ENCODE measurements around the gene FGF3.

FGF3 gene

DNA sequence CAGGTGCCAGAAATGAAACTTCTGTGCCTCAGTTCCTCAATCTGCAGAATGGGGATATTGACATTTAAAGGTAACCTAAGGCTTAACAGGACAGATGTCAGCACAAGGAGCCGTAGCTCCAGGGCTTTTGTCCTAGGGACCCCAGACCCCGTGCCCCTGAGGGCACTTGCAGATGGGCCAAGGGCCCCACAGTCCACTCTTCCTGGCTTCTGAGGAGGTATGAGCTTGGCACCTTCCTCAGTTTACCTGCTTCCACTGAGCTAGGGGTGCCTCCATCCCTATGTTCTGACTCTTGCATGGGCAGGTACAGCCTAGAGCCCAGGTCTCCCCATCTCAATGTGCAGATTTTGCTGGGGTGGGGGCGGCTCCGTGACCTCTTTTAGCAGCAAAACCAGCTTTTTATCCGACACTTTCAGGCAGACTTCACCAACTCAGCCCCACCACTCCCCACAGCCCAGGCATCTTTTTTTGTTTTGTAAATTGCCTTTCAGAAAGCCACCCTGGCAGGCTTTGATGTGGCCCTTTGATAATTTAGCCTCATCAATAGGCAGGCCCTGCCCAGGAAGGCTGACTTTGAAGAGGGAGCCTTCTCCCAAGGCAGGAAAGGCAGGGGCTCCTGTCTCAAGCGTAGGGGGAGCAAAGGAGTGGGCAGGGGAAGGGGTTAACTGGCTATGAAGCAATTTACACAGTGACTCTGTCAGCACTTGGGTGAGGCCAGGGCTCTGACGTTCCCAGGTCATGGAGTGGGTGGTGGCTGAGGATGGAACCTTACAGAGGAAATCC is 23.7 kb upstream of the FGF3 start:
- Histone ChIP-seq H3K36me3 (ENCODE audit: insufficient read depth, low read length) (no peaks in the 10 kb centered on the region), H3K4me3 (ENCODE audit: low read depth in 1 of 2, low read length in 2 of 2) (no peak overlapping the region), H3K4me1 (ENCODE audit: insufficient read depth, low read length) (no peaks in the 10 kb centered on the region), H3K9me3 (ENCODE audit: low read length) (no peaks in the 10 kb centered on the region), H3K9ac (ENCODE audit: low read length) (no peak overlapping the region), H3K27ac (ENCODE audit: low read depth, low read length) (no peak overlapping the region), H3K27me3 (ENCODE audit: control insufficient read depth in 1 of 2, insufficient read depth in 2 of 2, low read length in 2 of 2) (peaks cover 0 to 6% of the 10 kb centered on the region in 2 donors)

DNA sequence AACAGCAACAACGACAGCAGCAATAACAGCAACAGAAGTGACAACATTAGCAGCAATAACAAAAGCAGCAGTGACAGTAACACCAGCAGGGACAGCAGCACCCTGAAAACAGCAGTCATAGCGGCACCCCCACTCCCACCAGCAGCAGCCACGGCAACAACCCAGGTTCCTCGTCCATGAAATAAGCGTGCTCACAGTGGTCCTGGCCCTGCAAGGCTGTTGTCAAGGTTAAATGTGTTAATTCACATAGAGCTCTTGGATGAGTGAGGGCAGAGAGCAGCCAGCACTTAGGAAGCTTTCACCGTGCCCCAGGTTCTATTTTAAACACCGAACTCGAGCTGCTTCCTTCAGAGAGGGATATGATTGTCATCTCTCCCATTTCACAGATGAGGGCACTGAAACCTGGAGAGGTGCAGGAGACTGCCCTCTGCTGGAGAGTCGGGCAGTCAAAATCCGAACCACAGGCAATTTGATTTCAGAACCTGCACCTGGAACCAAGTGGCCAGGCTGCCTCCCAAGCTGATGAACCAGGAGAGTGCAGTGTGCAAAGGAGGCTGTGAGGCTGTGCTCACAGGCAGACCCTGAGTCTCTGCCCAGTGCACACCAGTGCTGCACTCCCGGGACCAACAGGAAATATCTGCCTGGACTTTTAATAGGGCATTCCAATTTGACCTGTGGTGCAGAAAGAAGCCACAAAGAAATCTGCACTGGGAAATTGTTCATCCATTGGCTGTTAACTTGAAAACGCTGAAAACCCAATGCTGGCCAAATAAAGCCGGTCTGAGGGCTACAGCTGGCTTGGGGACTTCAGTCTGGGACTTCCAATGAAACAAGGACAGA is 22.9 kb upstream of the FGF3 start:
- no peak overlapping the region for H3K9ac ChIP-seq (ENCODE audit: low read length)
- no peak overlapping the region for H3K4me3 ChIP-seq (ENCODE audit: low read depth in 1 of 2, low read length in 2 of 2)
- no peaks in the 10 kb centered on the region for H3K4me1 ChIP-seq (ENCODE audit: insufficient read depth, low read length)
- no peaks in the 10 kb centered on the region for H3K9me3 ChIP-seq (ENCODE audit: low read length)
- no peak overlapping the region for H3K27ac ChIP-seq (ENCODE audit: low read depth, low read length)
- peaks cover 0 to 6% of the 10 kb centered on the region in 2 donors for H3K27me3 ChIP-seq (ENCODE audit: control insufficient read depth in 1 of 2, insufficient read depth in 2 of 2, low read length in 2 of 2)
- no peaks in the 10 kb centered on the region for H3K36me3 ChIP-seq (ENCODE audit: insufficient read depth, low read length)

DNA sequence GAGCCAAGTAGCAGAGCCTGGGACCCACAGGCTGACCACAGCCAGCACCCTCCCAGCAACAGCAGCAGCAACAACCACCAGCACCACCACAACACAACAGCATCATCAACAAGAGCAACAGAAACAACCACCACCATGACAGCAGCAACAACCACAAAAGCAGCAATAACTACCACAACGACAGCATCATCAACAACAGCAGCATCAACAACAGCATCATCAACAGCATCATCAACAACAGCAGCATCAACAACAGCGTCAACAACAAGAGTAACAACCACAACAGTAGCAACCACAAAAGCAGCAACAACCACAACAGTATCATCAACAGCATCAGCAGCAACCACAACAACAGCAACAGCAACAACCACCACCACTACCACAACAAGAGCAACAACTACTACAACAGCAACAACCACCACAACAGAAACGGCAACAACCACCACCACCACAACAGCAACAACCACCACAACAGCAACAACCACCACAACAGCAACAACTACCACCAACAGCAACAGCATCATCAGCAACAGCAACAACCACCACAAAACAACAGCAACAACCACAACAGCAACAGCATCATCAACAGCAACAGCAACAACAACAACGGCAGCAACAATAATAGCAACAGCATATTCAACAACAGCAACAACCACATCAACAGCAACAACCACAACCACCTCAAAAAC is 22.1 kb upstream of the FGF3 start:
- Histone ChIP-seq H3K4me3 (ENCODE audit: low read depth in 1 of 2, low read length in 2 of 2) (no peak overlapping the region), H3K4me1 (ENCODE audit: insufficient read depth, low read length) (no peaks in the 10 kb centered on the region), H3K27ac (ENCODE audit: low read depth, low read length) (no peak overlapping the region), H3K9me3 (ENCODE audit: low read length) (no peaks in the 10 kb centered on the region), H3K36me3 (ENCODE audit: insufficient read depth, low read length) (no peaks in the 10 kb centered on the region), H3K9ac (ENCODE audit: low read length) (no peak overlapping the region), H3K27me3 (ENCODE audit: control insufficient read depth in 1 of 2, insufficient read depth in 2 of 2, low read length in 2 of 2) (peaks cover 0 to 6% of the 10 kb centered on the region in 2 donors)

DNA sequence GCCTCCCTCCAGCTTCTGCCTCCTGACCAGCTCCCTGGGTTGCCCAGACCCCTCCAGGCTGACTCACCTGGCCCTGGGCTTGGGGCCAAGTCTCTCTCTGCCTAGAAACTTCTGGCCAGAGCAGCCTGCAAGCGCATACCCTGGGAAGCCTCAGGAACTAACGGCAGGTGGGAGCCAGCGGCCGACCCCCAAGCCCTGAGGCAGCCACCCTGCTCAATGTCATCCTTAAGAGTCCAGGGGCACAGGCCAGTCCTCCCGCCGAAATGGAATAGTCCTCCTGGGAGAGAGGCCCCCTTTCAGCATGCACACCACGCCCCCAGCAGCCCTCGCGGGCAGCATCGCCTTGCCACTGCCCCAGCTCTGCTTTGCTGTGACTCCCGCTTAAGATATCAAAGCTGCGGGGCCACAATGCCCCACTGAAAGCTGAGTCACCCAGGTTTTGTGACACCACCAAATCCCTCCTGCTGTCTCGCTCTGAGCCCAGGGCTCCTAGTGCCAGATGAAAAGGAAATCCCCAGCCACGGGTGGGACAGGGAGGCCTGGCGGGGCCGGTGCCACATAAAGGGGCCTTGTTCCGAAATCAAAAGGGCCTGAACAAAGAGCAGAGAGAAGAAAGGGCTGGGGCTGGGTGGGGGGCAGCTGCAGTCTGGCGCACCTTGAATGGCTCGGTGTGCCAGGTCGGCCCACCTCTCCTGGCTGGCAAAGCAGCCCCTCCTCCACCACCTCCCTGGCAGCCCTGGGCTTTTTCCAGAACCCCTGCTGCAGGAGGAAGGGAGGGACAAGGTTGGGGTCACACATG is 21.4 kb upstream of the FGF3 start:
- H3K9ac ChIP-seq (ENCODE audit: low read length) = no peak overlapping the region
- no peaks in the 10 kb centered on the region for H3K4me1 ChIP-seq (ENCODE audit: insufficient read depth, low read length)
- no peaks in the 10 kb centered on the region for H3K9me3 ChIP-seq (ENCODE audit: low read length)
- H3K27ac ChIP-seq (ENCODE audit: low read depth, low read length) = no peak overlapping the region
- H3K36me3 ChIP-seq (ENCODE audit: insufficient read depth, low read length) = no peaks in the 10 kb centered on the region
- peaks cover 0 to 6% of the 10 kb centered on the region in 2 donors for H3K27me3 ChIP-seq (ENCODE audit: control insufficient read depth in 1 of 2, insufficient read depth in 2 of 2, low read length in 2 of 2)
- no peak overlapping the region for H3K4me3 ChIP-seq (ENCODE audit: low read depth in 1 of 2, low read length in 2 of 2)

DNA sequence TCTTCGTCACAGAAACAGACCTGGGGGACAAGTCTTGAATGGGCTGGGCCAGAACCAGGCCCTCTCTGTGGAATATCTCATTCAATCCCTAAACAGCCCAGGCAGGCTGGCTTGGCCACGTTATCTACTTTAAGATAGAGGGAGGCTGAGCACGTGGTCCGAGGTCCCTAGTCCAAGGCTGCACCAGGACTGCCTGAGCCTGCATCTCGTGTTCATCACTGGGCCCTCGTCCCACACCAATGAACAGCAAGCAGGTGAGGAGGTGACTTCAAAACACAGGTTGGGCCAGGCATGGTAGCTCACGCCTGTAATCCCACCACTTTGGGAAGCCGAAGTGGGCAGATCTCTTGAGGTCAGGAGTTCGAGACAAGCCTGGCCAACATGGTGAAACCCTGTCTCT is 20.3 kb upstream of the FGF3 start:
- no peaks in the 10 kb centered on the region for H3K4me1 ChIP-seq (ENCODE audit: insufficient read depth, low read length)
- H3K36me3 ChIP-seq (ENCODE audit: insufficient read depth, low read length) = no peaks in the 10 kb centered on the region

DNA sequence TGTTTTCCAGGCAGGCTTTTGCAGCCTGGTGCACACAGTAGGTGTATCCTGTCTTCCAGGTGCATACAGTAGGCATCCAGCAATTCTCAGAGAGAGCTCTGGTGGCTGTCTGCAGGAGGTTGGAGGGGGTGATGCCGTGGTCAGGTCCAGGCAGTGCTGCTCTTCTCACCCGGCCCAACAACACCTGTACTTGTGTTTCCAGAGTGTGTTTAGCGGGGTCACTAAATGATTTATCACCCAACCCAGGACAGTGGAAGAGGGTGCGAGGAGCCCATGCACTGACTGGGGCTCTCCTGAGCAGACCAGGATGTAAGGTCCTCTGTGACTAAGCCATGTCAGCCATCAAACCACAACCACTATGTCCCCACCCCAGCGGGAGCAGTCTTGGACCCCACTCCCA is 18.6 kb upstream of the FGF3 start:
- no peaks in the 10 kb centered on the region for H3K4me1 ChIP-seq (ENCODE audit: insufficient read depth, low read length)
- H3K9me3 ChIP-seq (ENCODE audit: low read length) = no peaks in the 10 kb centered on the region
- peaks cover 0 to 6% of the 10 kb centered on the region in 2 donors for H3K27me3 ChIP-seq (ENCODE audit: control insufficient read depth in 1 of 2, insufficient read depth in 2 of 2, low read length in 2 of 2)
- no peak overlapping the region for H3K9ac ChIP-seq (ENCODE audit: low read length)
- H3K27ac ChIP-seq (ENCODE audit: low read depth, low read length) = no peak overlapping the region
- H3K36me3 ChIP-seq (ENCODE audit: insufficient read depth, low read length) = no peaks in the 10 kb centered on the region
- no peak overlapping the region for H3K4me3 ChIP-seq (ENCODE audit: low read depth in 1 of 2, low read length in 2 of 2)

More for the DNA sequence above, 20.3 kb upstream of the FGF3 start:
- Histone ChIP-seq H3K9ac (ENCODE audit: low read length) (no peak overlapping the region), H3K9me3 (ENCODE audit: low read length) (no peaks in the 10 kb centered on the region), H3K27ac (ENCODE audit: low read depth, low read length) (no peak overlapping the region), H3K27me3 (ENCODE audit: control insufficient read depth in 1 of 2, insufficient read depth in 2 of 2, low read length in 2 of 2) (peaks cover 0 to 6% of the 10 kb centered on the region in 2 donors), H3K4me3 (ENCODE audit: low read depth in 1 of 2, low read length in 2 of 2) (no peak overlapping the region)

DNA sequence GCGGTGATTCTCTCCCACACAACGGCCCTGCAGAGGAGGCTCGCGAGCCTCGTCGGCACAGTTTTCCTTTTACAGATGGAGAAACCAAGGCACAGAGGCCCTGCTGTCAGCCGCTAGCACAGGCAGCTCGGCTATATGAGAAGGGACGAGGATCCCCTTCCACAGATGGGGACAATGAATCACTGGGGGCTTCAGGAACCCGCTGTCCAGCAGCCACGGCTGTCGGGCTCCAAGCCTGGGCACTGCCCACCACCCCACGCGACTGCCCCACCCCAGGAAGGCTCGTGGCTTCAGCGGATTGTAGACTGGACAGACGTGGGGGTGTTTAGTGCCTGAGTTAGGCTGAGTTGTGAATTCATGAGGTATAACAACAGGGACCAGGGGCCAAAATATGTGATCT is 17.2 kb upstream of the FGF3 start:
- H3K27me3 ChIP-seq (ENCODE audit: control insufficient read depth in 1 of 2, insufficient read depth in 2 of 2, low read length in 2 of 2) = peaks cover 0 to 6% of the 10 kb centered on the region in 2 donors
- H3K4me1 ChIP-seq (ENCODE audit: insufficient read depth, low read length) = no peaks in the 10 kb centered on the region
- H3K4me3 ChIP-seq (ENCODE audit: low read depth in 1 of 2, low read length in 2 of 2) = no peak overlapping the region
- H3K9ac ChIP-seq (ENCODE audit: low read length) = no peak overlapping the region
- H3K36me3 ChIP-seq (ENCODE audit: insufficient read depth, low read length) = no peaks in the 10 kb centered on the region
- H3K9me3 ChIP-seq (ENCODE audit: low read length) = no peaks in the 10 kb centered on the region
- H3K27ac ChIP-seq (ENCODE audit: low read depth, low read length) = no peak overlapping the region

DNA sequence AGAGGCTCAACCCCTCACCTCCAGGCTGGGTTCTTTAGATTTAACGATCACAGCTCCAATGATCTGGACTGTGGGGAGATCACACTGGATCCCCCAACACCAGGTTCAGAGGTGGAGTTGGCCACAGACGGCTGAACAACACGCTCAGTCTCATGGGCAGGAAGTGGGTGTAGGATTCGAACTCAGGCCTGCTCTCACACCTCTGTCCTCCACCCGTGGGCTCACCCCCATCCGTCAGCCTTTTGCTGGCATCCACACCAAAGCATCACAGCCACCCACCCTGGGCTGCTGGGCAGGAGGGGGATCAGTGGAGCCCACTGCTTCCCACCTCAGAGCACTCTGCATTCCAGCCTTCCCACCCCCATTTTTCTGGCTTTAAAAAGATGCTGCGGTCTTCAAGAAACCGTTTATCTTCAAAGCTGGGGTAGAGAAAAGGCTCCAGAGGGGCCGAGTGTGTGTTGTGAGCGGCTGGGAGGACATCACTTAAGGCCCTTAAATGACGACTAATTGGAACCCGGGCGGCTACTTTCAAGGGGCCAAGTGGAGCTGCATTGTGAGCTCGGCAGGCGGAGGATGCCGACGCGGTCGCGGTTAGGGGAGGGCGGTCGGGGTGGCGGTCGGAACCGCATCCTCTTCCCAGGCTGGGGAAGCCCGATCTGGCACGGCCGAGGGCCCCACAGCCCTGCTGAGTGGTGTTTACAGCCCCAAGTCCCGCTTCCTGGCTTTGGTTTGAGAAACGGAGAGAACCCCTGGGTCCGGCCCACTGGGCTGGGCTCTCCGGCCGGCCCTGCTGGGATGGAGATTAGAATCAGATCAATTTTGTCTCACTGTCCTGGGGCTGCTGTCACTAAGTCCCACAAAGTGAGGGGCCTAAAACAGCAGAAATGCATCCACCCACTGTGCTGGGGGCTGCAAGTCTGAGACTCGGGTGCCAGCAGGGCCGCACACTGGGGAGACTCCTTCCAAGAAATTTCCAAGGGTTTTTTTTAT is 15.9 kb upstream of the FGF3 start:
- no peaks in the 10 kb centered on the region for H3K36me3 ChIP-seq (ENCODE audit: insufficient read depth, low read length)
- H3K4me1 ChIP-seq (ENCODE audit: insufficient read depth, low read length) = no peaks in the 10 kb centered on the region
- H3K4me3 ChIP-seq (ENCODE audit: low read depth in 1 of 2, low read length in 2 of 2) = no peak overlapping the region
- H3K9me3 ChIP-seq (ENCODE audit: low read length) = no peaks in the 10 kb centered on the region
- H3K9ac ChIP-seq (ENCODE audit: low read length) = no peak overlapping the region
- no peak overlapping the region for H3K27ac ChIP-seq (ENCODE audit: low read depth, low read length)
- H3K27me3 ChIP-seq (ENCODE audit: control insufficient read depth in 1 of 2, insufficient read depth in 2 of 2, low read length in 2 of 2) = no peaks in the 10 kb centered on the region

GRCh38 chr11:69834251-69834650 is 15.0 kb upstream of the FGF3 start:
- no peaks in the 10 kb centered on the region for H3K4me1 ChIP-seq (ENCODE audit: insufficient read depth, low read length)
- no peaks in the 10 kb centered on the region for H3K9me3 ChIP-seq (ENCODE audit: low read length)
- H3K4me3 ChIP-seq (ENCODE audit: low read depth in 1 of 2, low read length in 2 of 2) = no peak overlapping the region
- no peak overlapping the region for H3K9ac ChIP-seq (ENCODE audit: low read length)
- no peaks in the 10 kb centered on the region for H3K27me3 ChIP-seq (ENCODE audit: control insufficient read depth in 1 of 2, insufficient read depth in 2 of 2, low read length in 2 of 2)
- no peaks in the 10 kb centered on the region for H3K36me3 ChIP-seq (ENCODE audit: insufficient read depth, low read length)
- no peak overlapping the region for H3K27ac ChIP-seq (ENCODE audit: low read depth, low read length)

Measured in muscle layer of colon (tissue), 2 donors.